ENCODE measurements around the gene CCDC138. TPM values are rescaled to one million over a fixed set of nuclear protein-coding genes. Genes with fewer than 3 reads are reported as not detected.
A peak's percentile ranks its signal among the peaks of the same experiment; 100 is the strongest.

Gene CCDC138
- total RNA-seq, 1 donor from 2014 or later = 7.8 TPM

GRCh38 chr2:108896741-108897140, 110.2 kb downstream of the CCDC138 start:
- DNase-seq = no peak

DNA sequence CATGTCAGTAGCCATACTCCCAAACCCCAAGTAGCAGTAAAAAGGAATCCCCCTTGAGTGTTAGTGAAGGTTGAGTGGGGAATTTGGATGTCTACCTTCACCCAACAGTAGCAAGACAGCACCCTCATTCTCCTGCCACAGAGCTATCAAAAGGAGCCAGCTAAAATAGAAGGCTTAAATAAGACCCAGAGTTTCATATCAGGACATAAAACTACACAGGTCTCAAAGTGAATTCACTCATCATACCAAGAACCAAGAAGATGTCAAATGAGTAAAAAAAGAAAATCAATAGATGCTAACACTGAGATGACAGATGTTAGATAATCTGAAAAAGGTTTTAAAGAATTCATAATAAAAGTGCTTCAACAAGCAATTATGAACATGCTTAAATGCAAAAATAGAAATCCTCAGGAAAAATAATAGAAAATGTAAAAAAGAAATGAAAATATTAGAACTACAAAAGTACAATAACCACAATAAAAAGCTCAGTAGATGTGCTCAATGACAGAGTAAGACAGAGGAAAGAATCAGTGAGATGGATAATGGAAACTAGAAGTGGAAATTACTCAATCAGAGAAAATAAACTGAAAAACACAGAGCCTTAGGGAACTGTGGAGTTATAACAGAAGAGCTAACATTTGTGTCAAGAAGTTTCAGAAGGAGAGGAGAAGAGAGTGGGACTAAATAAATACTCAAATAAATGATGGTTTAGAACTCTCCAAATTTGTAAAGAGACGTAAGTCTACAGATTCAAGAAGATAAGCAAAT, 111.9 kb downstream of the CCDC138 start:
- no peak for DNase-seq

DNA sequence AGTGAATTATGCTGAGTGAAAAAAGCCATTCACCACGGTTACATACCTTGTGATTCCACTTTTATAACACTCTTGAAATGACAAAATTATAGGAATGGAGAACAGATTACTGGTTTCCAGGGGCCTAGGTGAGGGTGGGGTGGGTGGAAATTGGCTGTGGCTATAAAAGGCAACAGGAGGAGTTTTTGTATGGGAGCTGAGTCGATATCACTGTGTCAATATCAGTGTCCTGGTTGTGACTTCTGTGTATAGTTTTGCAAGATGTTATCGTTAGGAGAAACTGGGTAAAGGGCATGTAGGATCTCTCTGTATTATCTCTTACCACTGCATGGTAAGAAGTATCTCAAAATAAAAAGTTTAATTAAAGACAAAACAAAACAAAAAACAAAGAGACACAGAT, 118.1 kb downstream of the CCDC138 start:
- DNase-seq = no peak

- DNase-seq = no peak
Observed at GRCh38 chr2:108905176-108905575, 118.6 kb downstream of the CCDC138 start.

DNA sequence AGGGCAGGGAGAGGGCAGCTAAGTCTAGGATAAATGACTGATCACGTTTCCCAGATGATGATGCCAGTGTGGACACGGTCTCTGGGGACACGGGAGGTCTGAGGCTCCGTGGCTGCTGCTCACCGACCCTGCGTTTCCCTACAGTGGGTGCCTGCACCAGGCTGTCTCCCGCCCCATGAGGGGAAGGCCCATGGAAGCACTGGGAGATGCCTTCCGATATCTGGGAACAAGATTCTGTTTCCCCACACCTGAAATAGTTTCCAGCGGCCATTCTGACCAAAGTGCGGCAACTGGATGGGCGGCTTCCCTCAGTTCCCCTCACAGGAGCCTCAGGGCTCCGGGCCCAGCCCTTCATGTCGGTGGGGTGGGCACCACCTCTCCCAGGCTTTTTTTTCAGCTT, 119.3 kb downstream of the CCDC138 start:
- DNase-seq = no peak

GRCh38 chr2:108906403-108907077, 120.0 kb downstream of the CCDC138 start:
- DNase-seq = no peak

- no peak for DNase-seq
Observed at GRCh38 chr2:108907822-108908712, 121.5 kb downstream of the CCDC138 start.

GRCh38 chr2:108908713-108909070, 122.1 kb downstream of the CCDC138 start:
- DNase-seq = no peak

- DNase-seq = no peak
Observed at GRCh38 chr2:108909275-108909823, 122.8 kb downstream of the CCDC138 start.

DNA sequence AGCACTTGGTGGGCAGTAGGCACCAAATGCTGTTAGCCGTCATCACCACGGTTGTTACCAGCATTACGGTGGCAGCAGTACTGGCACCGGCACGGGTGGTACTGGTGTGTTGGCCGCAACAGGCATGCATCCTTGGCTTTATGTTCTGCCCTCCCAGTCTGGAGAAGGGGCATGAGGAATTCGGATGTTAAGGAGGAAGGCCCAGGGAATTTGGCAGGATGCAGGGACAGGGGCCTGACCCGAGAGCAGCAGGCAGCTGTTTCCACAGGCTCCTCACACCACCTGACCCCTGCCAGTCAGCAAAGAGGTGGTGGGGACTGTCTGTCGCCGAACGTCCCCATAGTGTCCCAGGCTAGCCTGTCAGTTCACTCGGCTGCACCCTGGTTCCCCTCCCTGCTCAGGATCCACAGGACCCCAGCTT, 123.5 kb downstream of the CCDC138 start:
- DNase-seq = no peak

- peak; percentile 15 for DNase-seq
Observed at GRCh38 chr2:108910541-108911396, 124.2 kb downstream of the CCDC138 start.

- DNase-seq = no peak
Observed at GRCh38 chr2:108911401-108911800, 124.8 kb downstream of the CCDC138 start.

DNA sequence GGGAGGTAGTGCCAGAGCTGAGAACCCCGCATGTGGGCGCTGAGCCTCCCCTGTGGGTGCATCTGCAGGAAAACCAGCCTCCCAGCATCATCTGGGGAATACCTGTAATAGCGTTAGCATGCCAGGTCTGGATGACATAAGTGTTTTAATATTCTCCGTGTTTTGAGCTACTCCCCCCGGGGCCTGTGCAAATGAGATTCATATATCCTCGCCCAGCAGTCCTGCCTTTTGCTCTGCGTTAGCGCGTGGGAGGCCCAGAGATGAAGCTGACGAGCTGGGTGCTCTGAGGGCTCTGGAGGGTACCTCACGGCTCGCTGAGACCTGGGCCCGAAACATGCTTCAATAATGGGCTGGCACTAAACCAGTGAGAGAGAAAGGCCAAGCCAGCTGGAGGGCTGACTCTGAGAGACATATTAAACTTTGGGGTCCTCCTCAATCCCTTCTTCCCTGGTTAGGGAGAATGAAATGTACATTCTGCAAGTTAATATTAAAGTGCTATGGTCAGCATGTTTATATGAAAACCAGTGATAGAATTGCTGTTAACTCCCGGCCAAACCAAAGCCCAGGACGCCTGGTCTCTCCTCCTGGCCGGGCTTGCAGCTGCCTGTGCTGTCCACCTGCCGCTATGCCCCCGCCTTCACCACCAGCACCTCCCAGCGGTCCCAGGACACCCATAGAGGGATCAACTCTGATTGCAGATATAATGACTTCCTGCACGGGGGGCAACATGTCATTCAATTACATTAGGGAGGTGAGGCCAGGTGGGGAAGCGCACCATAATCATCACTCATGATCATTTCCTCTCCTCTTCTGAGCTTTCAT, 125.4 kb downstream of the CCDC138 start:
- DNase-seq = no peak

GRCh38 chr2:108912629-108912902, 126.0 kb downstream of the CCDC138 start:
- DNase-seq = no peak

DNA sequence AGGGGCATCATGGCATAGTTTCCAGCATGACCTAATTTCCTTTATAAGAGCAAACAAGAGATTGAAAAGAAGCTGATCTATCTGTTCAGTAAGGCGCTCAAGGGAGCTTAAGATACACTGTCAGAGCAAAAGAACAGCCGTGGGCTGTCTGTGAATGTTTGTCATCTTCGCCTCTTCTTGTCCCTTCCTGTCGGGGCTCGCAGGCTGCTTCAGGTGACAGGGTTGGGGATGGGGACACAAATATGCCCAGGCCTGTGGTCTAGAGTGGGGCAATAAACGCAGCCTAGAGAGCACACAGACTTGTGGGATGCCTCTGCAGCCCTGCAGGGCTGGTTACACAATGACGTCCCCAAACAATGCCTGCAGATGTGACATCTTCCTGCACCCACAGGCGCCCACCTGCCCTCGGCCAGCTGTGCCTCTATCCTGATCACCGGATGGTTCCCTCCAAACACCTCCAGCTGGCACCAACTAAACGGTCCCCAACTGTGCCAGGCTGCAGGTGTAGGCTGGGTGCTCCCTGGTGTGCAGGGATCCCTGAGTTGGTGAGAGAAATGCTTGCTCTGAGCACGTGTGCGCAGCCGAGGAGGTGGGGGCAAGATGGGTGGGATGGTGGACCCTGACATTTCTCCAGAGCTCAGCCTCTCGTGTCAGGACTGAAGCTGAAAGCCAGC, 129.7 kb downstream of the CCDC138 start:
- no peak for DNase-seq

DNA sequence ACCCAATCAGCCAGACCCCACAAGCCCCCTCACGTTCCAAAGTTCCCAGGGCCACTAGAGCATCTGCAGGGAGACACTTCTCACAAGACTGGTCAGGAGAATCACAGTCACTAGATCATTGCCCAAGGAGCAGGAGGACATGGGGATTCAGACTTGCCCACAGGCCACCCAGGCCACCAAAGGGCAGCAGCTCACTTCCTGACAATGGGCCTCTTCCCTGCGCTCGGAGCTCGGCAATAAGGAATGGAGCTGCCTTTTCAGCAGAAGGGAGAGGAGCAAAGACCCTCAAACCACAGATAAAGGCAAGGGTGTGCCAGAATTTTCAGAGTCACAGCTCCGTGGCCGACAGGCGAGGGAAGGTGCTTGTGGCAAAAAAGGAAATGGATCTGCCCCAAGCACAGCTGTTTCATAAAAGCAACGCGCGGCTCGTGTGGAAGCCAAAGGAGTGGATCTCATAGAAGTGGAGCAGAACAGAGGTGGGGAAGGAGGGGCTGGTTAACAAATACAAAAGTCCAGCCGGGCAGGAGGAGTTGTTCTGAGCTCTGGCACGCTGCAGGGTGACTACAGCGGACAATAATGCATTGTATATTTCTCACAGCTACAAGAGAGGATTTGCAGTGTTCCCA, 130.3 kb downstream of the CCDC138 start:
- DNase-seq = no peak

- no peak for DNase-seq
Observed at GRCh38 chr2:108917526-108917925, 131.0 kb downstream of the CCDC138 start.

DNA sequence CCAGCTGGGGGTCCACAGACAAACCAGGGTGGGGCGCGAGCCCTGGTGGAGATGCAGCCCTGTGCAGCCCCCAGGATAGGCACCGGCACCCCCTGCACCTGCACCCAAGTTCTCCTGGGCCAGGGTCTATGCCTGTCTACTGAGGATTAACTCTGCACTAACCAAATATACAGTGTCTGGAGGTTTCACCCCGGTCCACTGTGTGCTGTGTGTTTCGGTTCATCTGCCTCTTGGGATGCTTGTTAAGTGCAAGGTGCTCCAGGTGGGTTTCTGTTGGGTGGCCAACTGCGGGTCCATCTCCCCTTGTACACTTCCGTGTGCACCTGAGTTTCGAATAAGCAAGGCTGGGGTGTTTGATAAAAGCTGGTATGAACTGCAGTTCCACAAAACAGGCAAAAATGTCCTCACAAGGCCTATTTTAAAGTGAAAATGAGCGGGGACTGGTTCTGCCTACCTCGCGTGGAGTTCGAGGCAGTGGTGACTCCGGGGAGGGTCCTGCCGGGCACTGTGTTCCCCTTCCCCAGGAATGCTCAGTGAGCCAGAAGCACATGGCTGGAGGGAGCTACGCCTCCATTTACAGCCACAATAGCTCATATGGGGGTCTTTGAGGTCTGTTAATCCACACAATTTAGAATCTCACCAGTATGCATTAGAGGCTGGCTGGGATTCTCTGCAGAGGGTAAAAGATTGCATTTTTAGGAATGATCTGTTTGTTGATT, 131.7 kb downstream of the CCDC138 start:
- DNase-seq = no peak

DNA sequence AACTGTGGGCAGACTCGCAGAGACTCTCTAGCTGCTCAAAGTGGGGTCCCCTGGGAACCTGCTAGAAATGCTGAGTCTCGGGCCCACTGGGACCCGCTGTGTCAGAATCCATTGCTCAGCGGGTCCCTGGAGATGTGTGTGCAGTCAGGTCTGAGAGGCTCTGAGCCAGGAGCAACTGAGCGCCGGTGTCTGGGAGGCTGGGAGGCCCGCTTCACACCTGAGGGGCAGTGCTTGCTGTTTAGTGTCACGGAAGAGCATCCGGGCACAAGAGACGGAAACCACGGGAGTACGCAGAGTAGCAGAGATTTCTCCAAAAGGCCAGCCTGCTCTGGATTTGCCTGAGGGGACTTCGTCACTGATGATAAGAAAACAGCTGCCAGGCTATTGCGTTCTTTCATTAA, 132.4 kb downstream of the CCDC138 start:
- no peak for DNase-seq
